OCI-LY1 (cell line): Measurements from ENCODE around the gene LPO.

Experiments
- H2AFZ ChIP-seq: fragments of 200-600 bp; sonication (generic), shearing (Covaris generic); 2 replicates; pipeline ENCODE4 v1.6.0; 2014; ENCODE audit warnings: antibody characterized with exemption, mild to moderate bottlenecking, low read length
- H3F3A ChIP-seq: fragments of 200-600 bp; sonication (generic), shearing (Covaris generic); 2 replicates; pipeline ENCODE4 v1.6.0; 2014; ENCODE audit warnings: mild to moderate bottlenecking, antibody characterized with exemption, low read length, moderate library complexity; ENCODE audit not compliant: insufficient read depth
- H3K27ac ChIP-seq: fragments of 200-600 bp; sonication (generic); 2 replicates; pipeline ENCODE4 v1.5.1; 2014; ENCODE audit warnings: low read length, mixed run types, mild to moderate bottlenecking, low read depth; ENCODE audit not compliant: poor library complexity, severe bottlenecking
- H3K27me3 ChIP-seq: fragments of 200-600 bp; sonication (generic); 2 replicates; pipeline ENCODE4 v1.6.0; 2014; ENCODE audit warnings: antibody characterized with exemption, mild to moderate bottlenecking, low read length, moderate library complexity; ENCODE audit not compliant: insufficient read depth
- H3K36me3 ChIP-seq: fragments of 200-600 bp; sonication (generic); 2 replicates; pipeline ENCODE4 v1.6.1; 2014; ENCODE audit warnings: mild to moderate bottlenecking, antibody characterized with exemption, low read length, moderate library complexity, mixed read lengths; ENCODE audit not compliant: insufficient read depth
- H3K4me1 ChIP-seq: fragments of 200-600 bp; sonication (generic); 2 replicates; pipeline ENCODE4 v1.5.1; 2014; ENCODE audit warnings: mild to moderate bottlenecking, low read length, moderate library complexity; ENCODE audit not compliant: insufficient read depth, severe bottlenecking
- H3K4me2 ChIP-seq: fragments of 200-600 bp; sonication (generic), shearing (Covaris generic); 2 replicates; pipeline ENCODE4 v1.6.1; 2014; ENCODE audit warnings: low read length
- H3K4me3 ChIP-seq: fragments of 200-600 bp; sonication (generic); 2 replicates; pipeline ENCODE4 v1.5.1; 2014; ENCODE audit warnings: low read length, low read depth, mild to moderate bottlenecking, mixed read lengths; ENCODE audit not compliant: poor library complexity, severe bottlenecking
- H3K79me2 ChIP-seq: fragments of 200-600 bp; shearing (Covaris generic); 2 replicates; pipeline ENCODE4 v1.6.1; 2016; ENCODE audit warnings: mixed run types, low read length, mixed read lengths; ENCODE audit not compliant: insufficient read depth
- H3K9ac ChIP-seq: fragments of 200-600 bp; sonication (generic), shearing (Covaris generic); 2 replicates; pipeline ENCODE4 v1.6.1; 2014; ENCODE audit warnings: mild to moderate bottlenecking, low read length, mixed read lengths
- H3K9me2 ChIP-seq: fragments of 200-600 bp; sonication (generic), shearing (Covaris generic); 2 replicates; pipeline ENCODE4 v1.6.1; 2014; ENCODE audit warnings: low read depth, mild to moderate bottlenecking, low read length, mixed read lengths
- H3K9me3 ChIP-seq: fragments of 200-600 bp; shearing (Covaris generic); 2 replicates; pipeline ENCODE4 v1.6.1; 2014; ENCODE audit warnings: low read length, mixed read lengths
- H4K20me1 ChIP-seq: fragments of 200-600 bp; sonication (generic), shearing (Covaris generic); 2 replicates; pipeline ENCODE4 v1.6.0; 2016; ENCODE audit warnings: mild to moderate bottlenecking, low read length; ENCODE audit not compliant: insufficient read depth
- CTCF ChIP-seq: fragments of 200-600 bp; sonication (generic), shearing (Covaris generic); IDR thresholded peaks from 2 replicates; pipeline ENCODE4 v1.5.1; 2017; ENCODE audit warnings: mild to moderate bottlenecking, antibody characterized with exemption, low read length, moderate library complexity, mixed read lengths
- EZH2 ChIP-seq: fragments of 200-600 bp; sonication (generic), shearing (Covaris generic); IDR thresholded peaks from 2 replicates; pipeline ENCODE4 v1.8.0; 2017; ENCODE audit warnings: borderline replicate concordance, mixed run types, mild to moderate bottlenecking, antibody characterized with exemption, low read length, moderate library complexity, mixed read lengths

Gene LPO

GRCh38 chr17:58308985-58309917 lies 70.9 kb downstream of the LPO start:
- Histone ChIP-seq H3K9me3 (no peaks in the 10 kb centered on the region), H4K20me1 (no peaks in the 10 kb centered on the region), H3K4me2 (no peak overlapping the region), H3K4me1 (no peaks in the 10 kb centered on the region), H3K9me2 (no peaks in the 10 kb centered on the region), H3F3A (no peaks in the 10 kb centered on the region), H3K9ac (no peak overlapping the region), H3K27me3 (no peaks in the 10 kb centered on the region), H3K27ac (no peak overlapping the region), H3K79me2 (no peaks in the 10 kb centered on the region), H2AFZ (no peak overlapping the region), H3K36me3 (peaks cover 20% of the 10 kb centered on the region; the same call in 1 of the 2 replicates), H3K4me3 (no peak overlapping the region)
- TF ChIP-seq EZH2 (no peak), CTCF (no peak)

- Histone ChIP-seq H3K4me3 (no peak overlapping the region), H3K9me2 (no peaks in the 10 kb centered on the region), H3K9me3 (no peaks in the 10 kb centered on the region), H3K27me3 (no peaks in the 10 kb centered on the region), H2AFZ (no peak overlapping the region), H3F3A (no peaks in the 10 kb centered on the region), H3K27ac (no peak overlapping the region), H3K9ac (no peak overlapping the region), H3K4me1 (no peaks in the 10 kb centered on the region), H4K20me1 (no peaks in the 10 kb centered on the region), H3K36me3 (peaks cover 20% of the 10 kb centered on the region; the same call in 1 of the 2 replicates), H3K79me2 (no peaks in the 10 kb centered on the region), H3K4me2 (no peak overlapping the region)
- TF ChIP-seq CTCF (no peak), EZH2 (no peak)
These were observed 71.5 kb downstream of the LPO start for GRCh38 chr17:58309918-58310259.

- peaks cover 26% of the 10 kb centered on the region; the same call in 1 of the 2 replicates for H3K36me3 ChIP-seq
- TF ChIP-seq CTCF (no peak), EZH2 (no peak)
- no peaks in the 10 kb centered on the region for H3K27me3 ChIP-seq
- no peaks in the 10 kb centered on the region for H4K20me1 ChIP-seq
- H3K4me2 ChIP-seq, result no peak overlapping the region
- no peak overlapping the region for H2AFZ ChIP-seq
- no peak overlapping the region for H3K9ac ChIP-seq
- no peak overlapping the region for H3K27ac ChIP-seq
- no peaks in the 10 kb centered on the region for H3K4me1 ChIP-seq
- no peaks in the 10 kb centered on the region for H3K9me2 ChIP-seq
- H3K9me3 ChIP-seq, result no peaks in the 10 kb centered on the region
- H3K79me2 ChIP-seq, result no peaks in the 10 kb centered on the region
- H3K4me3 ChIP-seq, result no peak overlapping the region
- no peaks in the 10 kb centered on the region for H3F3A ChIP-seq
These were observed 72.4 kb downstream of the LPO start for GRCh38 chr17:58310511-58311428.
